HT1080 (cell line): ENCODE results near the gene DPYD. TPM values are rescaled to one million over a fixed set of nuclear protein-coding genes. Genes with fewer than 3 reads are reported as not detected.

Source experiments
- DNase-seq: peaks from one replicate; pipeline ENCODE4 v3.0.0-alpha.2; 2015; ENCODE audit warnings: low read depth
- total RNA-seq: library from RNA; depleted of rRNA; stranded (reverse); fragments of >200 nt; shearing (Covaris generic); gene quantifications from 2 replicates; pipeline ENCODE4 v1.2.3, GENCODE V29; 2014

Gene DPYD
- total RNA-seq, 1 experiment from 2014 or later = 24.1 TPM

DNA sequence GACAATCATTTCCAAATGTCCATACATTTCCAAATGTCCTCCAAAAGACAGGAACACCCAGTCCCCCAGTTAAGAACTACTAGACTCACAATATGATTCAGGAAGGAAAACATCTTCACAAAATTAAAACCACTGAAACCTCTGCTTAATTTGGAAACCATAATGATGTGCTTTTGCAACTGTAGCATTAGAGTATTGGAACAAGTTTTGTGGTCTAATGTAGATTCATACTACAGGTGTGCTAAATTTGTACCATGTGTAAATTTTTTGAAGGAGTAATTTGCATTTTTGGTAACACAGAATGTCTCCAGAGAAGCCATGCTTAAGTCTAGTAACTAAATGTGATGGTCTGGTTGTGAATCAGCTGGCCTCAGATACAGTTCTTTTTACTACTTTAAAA lies 129.6 kb downstream of the DPYD start:
- no peak for DNase-seq

DNA sequence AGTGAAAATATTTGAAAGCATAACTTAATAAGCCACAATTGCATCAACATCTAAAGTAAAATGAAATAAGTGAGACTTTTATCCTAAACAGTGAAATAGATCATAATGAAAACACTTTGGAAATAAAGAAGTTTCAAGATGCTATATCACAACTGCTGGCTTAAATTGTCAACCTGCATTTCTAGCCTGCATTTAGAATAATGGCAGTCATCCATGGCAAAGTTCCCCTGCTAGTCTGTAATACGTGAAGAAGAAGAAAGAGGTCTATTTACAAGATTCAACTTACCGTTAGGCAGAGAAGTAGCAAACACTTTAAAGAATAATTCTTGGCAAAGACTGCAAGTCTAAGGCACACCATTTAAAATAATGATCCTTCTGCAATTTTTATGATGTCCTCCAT lies 133.6 kb downstream of the DPYD start:
- DNase-seq = no peak

GRCh38 chr1:97784661-97785060 lies 136.2 kb downstream of the DPYD start:
- no peak for DNase-seq

DNA sequence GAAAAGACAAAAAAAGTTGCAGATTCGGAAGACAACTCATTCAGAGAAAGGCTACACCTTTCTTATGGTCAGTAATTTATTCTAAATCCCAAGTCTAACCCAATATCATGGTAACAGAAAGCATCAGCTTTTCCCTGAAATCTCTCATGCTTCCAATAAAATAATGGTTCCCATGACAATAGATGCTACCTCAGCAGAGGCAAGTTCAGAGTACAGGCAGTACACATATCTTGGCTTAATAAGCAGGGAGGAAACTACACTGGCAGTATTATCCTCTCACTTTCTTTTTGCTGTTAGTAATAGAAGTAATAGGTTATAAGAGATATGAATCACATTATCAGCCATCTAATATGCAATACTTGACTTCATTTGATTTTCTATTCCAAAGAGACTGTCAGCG lies 137.1 kb downstream of the DPYD start:
- DNase-seq = no peak

- no peak for DNase-seq
Observed at GRCh38 chr1:97781762-97782337, 139.0 kb downstream of the DPYD start.

DNA sequence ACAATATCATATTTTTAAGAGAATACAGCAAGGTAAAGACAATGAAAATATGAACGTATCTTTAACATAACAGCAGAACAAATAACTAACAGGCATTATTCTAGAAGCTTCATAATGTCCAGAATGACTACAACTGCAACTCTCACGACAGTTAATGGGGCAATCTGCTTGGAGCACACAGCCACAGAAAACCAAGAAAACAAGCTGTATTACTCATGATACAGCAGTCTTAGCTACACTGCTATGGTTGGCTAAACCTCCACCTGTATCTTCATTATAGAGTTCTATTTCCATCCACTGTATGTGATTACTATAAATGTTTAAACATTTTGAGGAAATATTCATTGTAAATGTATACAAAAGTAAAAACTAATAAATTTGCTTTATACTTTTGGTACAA lies 139.9 kb downstream of the DPYD start:
- no peak for DNase-seq

DNA sequence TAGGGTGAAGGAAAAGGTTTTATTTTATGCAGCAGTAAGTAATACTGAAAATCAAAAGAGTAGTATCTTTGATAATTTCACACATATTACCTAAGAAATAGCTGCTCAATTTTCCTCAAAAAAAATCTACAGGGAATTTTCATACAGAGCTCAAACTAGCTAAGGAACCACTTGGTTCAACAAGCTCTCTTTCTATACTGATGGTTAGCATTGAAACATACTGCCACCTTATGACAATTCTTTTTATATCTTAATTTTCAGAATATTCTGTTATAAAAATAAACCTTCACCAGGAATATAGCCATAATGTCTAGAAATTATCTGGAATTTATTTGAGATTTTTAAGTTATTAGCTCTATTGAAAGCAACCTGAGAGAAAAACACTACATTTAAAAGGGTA lies 142.1 kb downstream of the DPYD start:
- DNase-seq = no peak

- no peak for DNase-seq
Observed at GRCh38 chr1:97770376-97770775, 150.5 kb downstream of the DPYD start.

GRCh38 chr1:97767381-97767780 lies 153.5 kb downstream of the DPYD start:
- DNase-seq = no peak

DNA sequence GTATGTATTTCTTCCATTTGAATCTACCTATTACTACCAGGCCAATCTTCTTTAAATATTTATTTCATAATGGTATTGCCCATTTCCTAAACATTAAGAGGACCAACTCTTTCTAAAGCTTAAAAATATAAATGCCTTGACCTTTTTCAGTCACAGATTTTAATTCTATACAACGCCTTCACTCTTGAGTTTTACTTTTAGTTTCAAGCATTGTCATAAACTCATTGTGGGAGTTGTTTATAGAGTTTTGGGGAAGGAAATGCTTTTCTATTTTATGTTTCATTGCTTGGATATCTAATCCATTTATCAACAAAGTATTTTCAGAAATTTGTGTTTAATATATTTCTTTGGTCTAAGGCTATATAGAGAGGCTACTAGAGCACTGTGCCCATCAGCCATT lies 155.8 kb downstream of the DPYD start:
- no peak for DNase-seq

- DNase-seq = no peak
Observed at GRCh38 chr1:97761637-97762036, 159.2 kb downstream of the DPYD start.

DNA sequence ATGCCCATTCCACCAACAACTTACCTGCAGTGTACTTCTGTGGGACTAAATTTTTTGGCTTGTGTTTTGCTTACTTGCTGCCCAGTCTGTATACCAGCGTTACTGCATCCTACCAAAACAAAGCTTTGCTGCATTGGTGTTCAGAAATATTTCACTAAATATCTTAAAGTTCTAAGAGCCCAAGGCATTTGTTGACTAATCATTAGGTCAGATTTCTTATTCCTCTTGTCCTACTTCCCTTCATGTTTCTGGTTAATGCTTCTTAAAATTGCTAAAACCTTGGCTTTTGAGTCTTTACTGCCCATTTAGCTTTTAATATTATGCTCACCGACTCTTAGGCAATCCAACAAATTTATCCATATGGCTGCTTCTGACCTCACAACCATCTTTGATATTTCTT lies 161.8 kb downstream of the DPYD start:
- DNase-seq = no peak

GRCh38 chr1:97758541-97759057 lies 162.2 kb downstream of the DPYD start:
- DNase-seq = no peak

DNA sequence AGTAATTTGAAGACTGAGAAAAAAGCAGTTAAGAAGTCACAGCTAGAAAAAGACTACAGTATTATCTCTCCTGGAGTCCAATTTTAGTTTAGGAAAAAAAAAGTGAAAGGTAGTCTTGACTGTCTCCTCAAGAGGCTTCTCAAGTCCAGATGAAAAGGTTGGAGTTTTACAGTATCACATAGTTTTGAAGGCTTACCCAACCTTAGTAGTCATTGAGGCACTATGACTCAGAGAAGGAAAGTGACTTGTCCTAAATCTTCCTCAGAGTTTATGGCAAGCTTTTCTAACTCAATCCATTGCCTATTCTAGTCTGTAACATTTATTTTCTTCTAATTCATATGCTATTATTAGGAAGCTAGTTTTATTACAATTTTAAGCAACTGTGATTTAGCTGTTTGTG lies 174.9 kb downstream of the DPYD start:
- DNase-seq = peak; percentile 24

GRCh38 chr1:97744977-97745376 lies 175.9 kb downstream of the DPYD start:
- DNase-seq = no peak

DNA sequence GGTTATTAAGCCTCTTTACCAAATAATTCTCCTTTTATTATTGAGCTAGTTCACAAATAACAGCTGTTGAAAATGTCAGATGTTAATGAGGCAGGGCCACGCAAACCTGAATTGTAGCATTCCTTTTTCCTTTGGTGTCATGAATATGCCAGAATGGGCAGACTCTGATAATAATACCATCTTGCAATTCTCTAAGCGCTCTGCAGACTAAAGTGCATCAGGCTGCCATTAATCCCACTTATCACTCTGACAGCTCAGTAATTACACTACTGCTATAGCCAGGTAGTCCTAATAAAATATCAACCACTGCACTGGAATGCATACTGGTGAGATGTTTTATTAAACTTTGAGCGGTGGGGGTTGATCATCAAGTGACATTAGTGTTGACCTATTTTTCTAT lies 177.7 kb downstream of the DPYD start:
- no peak for DNase-seq

GRCh38 chr1:97740891-97741290 lies 179.9 kb downstream of the DPYD start:
- no peak for DNase-seq

GRCh38 chr1:97739596-97740103 lies 181.2 kb downstream of the DPYD start:
- DNase-seq = no peak

GRCh38 chr1:97738270-97738669 lies 182.6 kb downstream of the DPYD start:
- no peak for DNase-seq

DNA sequence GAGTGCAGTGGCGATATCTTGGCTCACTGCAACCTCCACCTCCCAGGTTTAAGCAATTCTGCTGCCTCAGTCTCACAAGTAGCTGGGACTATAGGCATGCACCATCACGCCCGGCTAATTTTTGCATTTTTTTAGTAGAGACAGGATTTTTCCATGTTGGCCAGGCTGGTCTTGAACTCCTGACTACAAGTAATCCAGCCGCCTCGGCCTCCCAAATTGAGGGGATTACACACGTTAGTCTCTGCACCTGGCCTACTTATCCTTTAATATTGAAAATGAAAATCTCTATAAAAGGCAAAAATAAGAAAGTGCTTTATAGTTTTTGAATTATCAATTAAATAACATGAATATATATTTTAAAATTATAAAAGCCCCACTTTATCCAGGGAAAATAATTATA lies 190.6 kb downstream of the DPYD start:
- no peak for DNase-seq

DNA sequence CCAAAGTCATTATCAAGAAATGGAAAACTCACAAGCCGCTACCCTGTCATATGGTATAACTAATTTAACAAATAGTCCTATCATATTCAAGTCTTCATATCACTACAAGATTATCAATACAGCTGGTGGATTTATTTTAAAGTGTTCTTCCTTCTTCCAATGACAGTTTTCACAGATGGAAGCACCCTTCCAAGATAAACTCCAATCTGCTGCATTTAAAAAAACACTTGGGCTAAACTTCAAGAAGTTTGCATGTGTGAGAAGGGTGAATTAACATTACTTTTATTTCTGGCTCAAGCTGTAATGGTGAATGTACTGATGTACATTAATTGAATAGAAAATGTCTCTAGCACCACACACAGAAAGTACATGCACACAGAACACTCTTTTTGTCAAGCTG lies 192.4 kb downstream of the DPYD start:
- no peak for DNase-seq

DNA sequence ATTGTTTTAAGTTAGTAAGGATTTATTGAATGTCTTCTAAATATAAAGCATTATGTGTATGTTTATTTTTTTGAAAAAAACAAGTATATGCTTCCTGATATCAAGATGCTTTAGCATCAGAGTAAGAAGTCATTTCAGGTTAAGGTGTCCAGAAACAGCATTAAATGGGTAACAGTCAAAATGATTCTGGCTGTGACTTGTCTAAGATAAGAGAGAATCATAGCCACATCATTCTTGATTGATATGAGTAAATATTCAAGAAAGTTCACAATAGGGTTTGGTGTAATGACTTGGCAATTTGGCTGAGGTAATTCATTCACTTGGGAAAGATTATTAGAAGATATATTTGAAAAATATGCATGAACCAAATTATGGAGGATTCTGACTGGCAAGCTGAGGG lies 193.8 kb downstream of the DPYD start:
- no peak for DNase-seq

- peak; percentile 3 for DNase-seq
Observed at GRCh38 chr1:97726386-97726785, 194.4 kb downstream of the DPYD start.

- DNase-seq = no peak
Observed at GRCh38 chr1:97721221-97721620, 199.6 kb downstream of the DPYD start.
